NCI-H187 treated with DMSO at 0.1 percent for 48 hours (cell line): ENCODE data around the gene CUEDC2.

Source experiments
- DNase-seq: peaks from one replicate; lab custom pipeline; 2025; lab: John Stamatoyannopoulos, UW

The CUEDC2 gene

GRCh38 chr10:102409604-102410428, 22.6 kb downstream of the CUEDC2 start:
- DNase-seq: no peak

- no peak for DNase-seq
Measured at GRCh38 chr10:102408728-102409603, 23.4 kb downstream of the CUEDC2 start.

GRCh38 chr10:102408131-102408727, 24.1 kb downstream of the CUEDC2 start:
- DNase-seq: no peak

GRCh38 chr10:102407425-102408130, 24.8 kb downstream of the CUEDC2 start:
- no peak for DNase-seq

GRCh38 chr10:102406815-102407214, 25.6 kb downstream of the CUEDC2 start:
- no peak for DNase-seq

GRCh38 chr10:102405632-102406031, 26.7 kb downstream of the CUEDC2 start:
- no peak for DNase-seq

- no peak for DNase-seq
Measured at GRCh38 chr10:102405108-102405571, 27.2 kb downstream of the CUEDC2 start.

- DNase-seq: no peak
Measured at GRCh38 chr10:102404361-102405107, 27.8 kb downstream of the CUEDC2 start.

- DNase-seq: no peak
Measured at GRCh38 chr10:102403115-102403514, 29.3 kb downstream of the CUEDC2 start.

- no peak for DNase-seq
Measured at GRCh38 chr10:102402512-102402896, 29.9 kb downstream of the CUEDC2 start.

- no peak for DNase-seq
Measured at GRCh38 chr10:102401735-102402511, 30.5 kb downstream of the CUEDC2 start.

- DNase-seq: no peak
Measured at GRCh38 chr10:102401342-102401654, 31.1 kb downstream of the CUEDC2 start.

GRCh38 chr10:102400598-102401341, 31.6 kb downstream of the CUEDC2 start:
- no peak for DNase-seq

- no peak for DNase-seq
Measured at GRCh38 chr10:102400076-102400475, 32.3 kb downstream of the CUEDC2 start.

GRCh38 chr10:102399217-102400021, 33.0 kb downstream of the CUEDC2 start:
- no peak for DNase-seq

GRCh38 chr10:102398172-102399020, 34.0 kb downstream of the CUEDC2 start:
- no peak for DNase-seq

GRCh38 chr10:102397222-102398171, 34.9 kb downstream of the CUEDC2 start:
- DNase-seq: no peak
